Measurements from ENCODE around the gene CCDC91. TPM values are rescaled to one million over a fixed set of nuclear protein-coding genes. Genes with fewer than 3 reads are reported as not detected.

The CCDC91 gene
- total RNA-seq, 1 donor from 2014 or later: 30.2 TPM

DNA sequence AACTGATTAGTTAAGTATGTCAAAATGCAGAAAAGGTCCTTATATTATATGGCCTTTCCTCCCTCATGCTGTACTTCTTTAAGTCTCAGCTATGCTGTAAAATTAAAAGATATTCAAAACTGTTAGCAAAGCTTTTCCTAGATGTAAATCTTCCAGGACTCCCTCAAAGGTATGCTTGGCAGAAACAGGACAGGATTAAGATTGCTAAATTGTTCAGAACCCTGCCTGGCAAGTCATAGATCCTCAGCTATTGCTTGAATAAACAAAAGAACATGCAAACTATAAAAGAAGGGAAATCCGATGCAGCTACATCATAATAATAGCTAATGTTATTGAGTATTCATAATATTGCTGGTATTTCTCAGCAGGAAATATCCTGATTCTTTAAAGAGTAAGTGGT is 322.6 kb downstream of the CCDC91 start:
- H3K27me3 ChIP-seq (ENCODE audit: low read depth): no peaks in the 10 kb centered on the region
- no peak for ATAC-seq
- H3K4me3 ChIP-seq: no peak overlapping the region
- H3K27ac ChIP-seq: no peak overlapping the region
- TF ChIP-seq, protein P1, sequence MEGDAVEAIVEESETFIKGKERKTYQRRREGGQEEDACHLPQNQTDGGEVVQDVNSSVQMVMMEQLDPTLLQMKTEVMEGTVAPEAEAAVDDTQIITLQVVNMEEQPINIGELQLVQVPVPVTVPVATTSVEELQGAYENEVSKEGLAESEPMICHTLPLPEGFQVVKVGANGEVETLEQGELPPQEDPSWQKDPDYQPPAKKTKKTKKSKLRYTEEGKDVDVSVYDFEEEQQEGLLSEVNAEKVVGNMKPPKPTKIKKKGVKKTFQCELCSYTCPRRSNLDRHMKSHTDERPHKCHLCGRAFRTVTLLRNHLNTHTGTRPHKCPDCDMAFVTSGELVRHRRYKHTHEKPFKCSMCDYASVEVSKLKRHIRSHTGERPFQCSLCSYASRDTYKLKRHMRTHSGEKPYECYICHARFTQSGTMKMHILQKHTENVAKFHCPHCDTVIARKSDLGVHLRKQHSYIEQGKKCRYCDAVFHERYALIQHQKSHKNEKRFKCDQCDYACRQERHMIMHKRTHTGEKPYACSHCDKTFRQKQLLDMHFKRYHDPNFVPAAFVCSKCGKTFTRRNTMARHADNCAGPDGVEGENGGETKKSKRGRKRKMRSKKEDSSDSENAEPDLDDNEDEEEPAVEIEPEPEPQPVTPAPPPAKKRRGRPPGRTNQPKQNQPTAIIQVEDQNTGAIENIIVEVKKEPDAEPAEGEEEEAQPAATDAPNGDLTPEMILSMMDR (IDR thresholded peaks at IDR 0.05): no peak
- no peaks in the 10 kb centered on the region for H3K9me3 ChIP-seq
- no peaks in the 10 kb centered on the region for H3K36me3 ChIP-seq
- no peak for DNase-seq
- no peaks in the 10 kb centered on the region for H3K4me1 ChIP-seq
- intact Hi-C loops (cut with DNase I): no loop called here

DNA sequence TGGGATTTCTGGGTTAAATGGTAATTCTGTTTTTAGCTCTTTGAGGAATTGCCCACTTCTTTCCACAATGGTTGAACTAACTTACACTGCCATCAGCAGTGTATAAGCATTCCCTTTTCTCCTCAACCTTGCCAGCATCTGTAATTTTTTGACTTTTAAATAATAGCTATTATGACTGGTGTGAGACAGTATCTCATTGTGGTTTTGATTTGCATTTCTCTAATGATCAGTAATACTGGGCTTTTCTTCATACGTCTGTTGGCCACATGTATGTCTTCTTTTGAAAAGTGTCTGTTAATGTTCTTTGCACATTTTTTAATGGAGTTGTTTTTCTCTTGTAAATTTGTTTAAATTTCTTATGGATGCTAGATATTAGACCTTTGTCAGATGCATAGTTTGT is 323.7 kb downstream of the CCDC91 start:
- DNase-seq: no peak
- Histone ChIP-seq H3K4me1 (no peaks in the 10 kb centered on the region), H3K36me3 (no peaks in the 10 kb centered on the region), H3K4me3 (no peak overlapping the region), H3K27me3 (ENCODE audit: low read depth) (no peaks in the 10 kb centered on the region), H3K27ac (no peak overlapping the region), H3K9me3 (no peaks in the 10 kb centered on the region)
- intact Hi-C loops (cut with DNase I): no loop called here
- no peak for ATAC-seq
- TF ChIP-seq, protein P1 (IDR thresholded peaks at IDR 0.05): no peak

DNA sequence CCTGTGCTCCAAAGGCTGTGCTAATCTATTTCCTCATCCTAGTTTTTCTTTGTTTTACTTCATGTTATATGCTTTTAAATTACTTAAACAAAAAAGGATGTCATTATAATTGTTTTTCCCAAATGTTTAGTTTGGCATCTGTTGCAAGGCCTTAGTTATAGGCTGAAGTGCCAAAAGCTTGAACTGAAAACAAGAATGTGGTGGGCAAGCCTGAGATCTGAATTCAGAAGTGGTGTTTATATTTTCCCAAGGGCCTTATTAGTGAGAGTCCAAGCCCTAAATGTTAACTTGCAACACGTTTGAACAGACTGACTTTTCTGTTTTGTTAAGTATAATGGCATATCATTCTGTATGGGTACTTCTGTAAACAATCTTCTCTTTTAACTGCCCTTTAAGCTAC is 326.8 kb downstream of the CCDC91 start:
- H3K4me3 ChIP-seq: no peak overlapping the region
- intact Hi-C loops (cut with DNase I): no loop called here
- ATAC-seq (no peak), DNase-seq (no peak)
- no peaks in the 10 kb centered on the region for H3K9me3 ChIP-seq
- no peaks in the 10 kb centered on the region for H3K4me1 ChIP-seq
- TF ChIP-seq, protein P1 (IDR thresholded peaks at IDR 0.05): no peak
- no peak overlapping the region for H3K27ac ChIP-seq
- no peaks in the 10 kb centered on the region for H3K27me3 ChIP-seq (ENCODE audit: low read depth)
- H3K36me3 ChIP-seq: no peaks in the 10 kb centered on the region

- no peaks in the 10 kb centered on the region for H3K27me3 ChIP-seq (ENCODE audit: low read depth)
- H3K9me3 ChIP-seq: peaks cover 12% of the 10 kb centered on the region
- no peak for ATAC-seq
- intact Hi-C loops (cut with DNase I): no loop called here
- no peak overlapping the region for H3K27ac ChIP-seq
- TF ChIP-seq, protein P1 (IDR thresholded peaks at IDR 0.05): no peak
- H3K4me1 ChIP-seq: no peaks in the 10 kb centered on the region
- no peak overlapping the region for H3K4me3 ChIP-seq
- H3K36me3 ChIP-seq: no peaks in the 10 kb centered on the region
- DNase-seq: no peak
Measured at GRCh38 chr12:28527631-28528249, 337.5 kb downstream of the CCDC91 start.

- Histone ChIP-seq H3K4me1 (no peaks in the 10 kb centered on the region), H3K27me3 (ENCODE audit: low read depth) (no peaks in the 10 kb centered on the region), H3K4me3 (no peak overlapping the region), H3K9me3 (no peaks in the 10 kb centered on the region), H3K27ac (no peak overlapping the region), H3K36me3 (no peaks in the 10 kb centered on the region)
- TF ChIP-seq, protein P1 (IDR thresholded peaks at IDR 0.05): no peak
- no peak for DNase-seq
- intact Hi-C loops (cut with DNase I): no loop called here
- no peak for ATAC-seq
Measured at GRCh38 chr12:28535216-28535615, 345.0 kb downstream of the CCDC91 start.
